Hematopoietic multipotent progenitor cell treated with erythropoietin and hydrocortisone succinate and interleukin-3 and kit ligand, for 8 days (in vitro differentiated cells): ENCODE data around the gene VCAN.
"Not testable (repeated sequence)": the region's sequence is repeated elsewhere in the genome, so short reads cannot be mapped to it uniquely, and the experiment has no call there.

ENCODE experiments used
- DNase-seq: peaks from one replicate; pipeline ENCODE4 v3.0.0-alpha.2; 2015

Gene VCAN

DNA sequence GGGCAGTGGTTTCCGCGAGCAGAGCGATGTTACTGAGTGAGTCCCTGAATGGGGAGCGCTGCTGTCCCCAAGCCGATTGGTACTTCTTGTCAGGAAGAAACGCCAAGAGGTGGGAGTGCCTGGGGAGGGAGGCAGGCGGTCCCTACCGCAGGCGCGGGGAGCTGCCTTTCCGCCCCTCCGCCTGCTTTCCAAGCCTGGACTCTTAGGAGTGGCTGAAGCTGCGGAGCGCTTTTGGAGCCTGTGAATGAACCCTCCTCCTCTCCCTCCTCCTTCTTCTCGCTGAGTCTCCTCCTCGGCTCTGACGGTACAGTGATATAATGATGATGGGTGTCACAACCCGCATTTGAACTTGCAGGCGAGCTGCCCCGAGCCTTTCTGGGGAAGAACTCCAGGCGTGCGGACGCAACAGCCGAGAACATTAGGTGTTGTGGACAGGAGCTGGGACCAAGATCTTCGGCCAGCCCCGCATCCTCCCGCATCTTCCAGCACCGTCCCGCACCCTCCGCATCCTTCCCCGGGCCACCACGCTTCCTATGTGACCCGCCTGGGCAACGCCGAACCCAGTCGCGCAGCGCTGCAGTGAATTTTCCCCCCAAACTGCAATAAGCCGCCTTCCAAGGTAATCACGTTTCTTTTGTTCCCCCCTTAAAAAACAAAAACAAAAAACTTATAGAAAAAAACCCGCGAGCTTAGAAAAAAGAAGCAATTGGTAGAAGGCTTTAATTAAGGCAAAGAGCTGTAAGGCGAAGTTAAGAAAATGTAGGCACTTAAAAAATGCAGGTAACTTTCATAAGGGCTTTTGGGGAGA, at the start of gene VCAN:
Gene VCAN (plus strand): TSS at position 340 of the 808 bp plus-strand sequence. CDS start 11,775 bp downstream, outside the sequence.
- no peak for DNase-seq

DNA sequence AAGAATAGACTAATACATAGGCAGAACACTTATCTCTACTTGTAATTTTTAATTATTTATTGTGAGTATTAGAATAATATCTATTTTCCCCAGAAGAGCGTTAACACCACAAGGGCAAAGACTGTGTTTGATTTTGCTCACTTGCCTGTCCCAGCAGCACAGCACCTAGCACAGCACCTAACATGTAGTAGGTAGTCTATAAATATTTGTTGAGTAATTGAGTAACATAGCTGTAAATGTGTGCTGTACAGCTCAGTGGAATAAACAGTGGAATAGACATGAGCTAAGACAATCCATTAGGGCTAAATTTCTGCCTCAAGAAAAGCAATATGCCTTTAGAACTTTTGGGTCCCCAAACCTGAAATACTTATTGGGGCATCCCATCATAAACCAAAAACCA, 49.3 kb upstream of the VCAN start:
- no peak for DNase-seq

- no peak for DNase-seq
These were observed 44.7 kb upstream of the VCAN start for GRCh38 chr5:83426855-83427254.

DNA sequence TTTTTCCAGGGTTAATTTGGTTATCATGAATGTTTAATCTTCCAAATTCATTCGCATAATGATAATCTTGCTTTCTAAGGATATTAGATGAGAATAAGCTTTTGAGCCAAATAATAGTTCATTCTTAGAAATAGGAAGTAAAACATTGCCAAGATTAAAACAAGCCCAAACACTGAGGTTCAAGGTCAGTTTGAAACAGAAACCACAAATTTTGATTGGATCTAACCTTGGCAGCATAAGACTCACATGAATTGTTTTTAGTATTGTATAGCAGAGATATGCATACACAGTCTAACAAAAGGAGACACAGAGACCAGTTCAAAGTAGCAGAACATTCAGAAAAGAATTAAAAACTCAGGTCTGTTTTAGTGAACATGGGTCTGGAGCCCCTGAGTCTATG, 43.4 kb upstream of the VCAN start:
- DNase-seq: no peak

DNA sequence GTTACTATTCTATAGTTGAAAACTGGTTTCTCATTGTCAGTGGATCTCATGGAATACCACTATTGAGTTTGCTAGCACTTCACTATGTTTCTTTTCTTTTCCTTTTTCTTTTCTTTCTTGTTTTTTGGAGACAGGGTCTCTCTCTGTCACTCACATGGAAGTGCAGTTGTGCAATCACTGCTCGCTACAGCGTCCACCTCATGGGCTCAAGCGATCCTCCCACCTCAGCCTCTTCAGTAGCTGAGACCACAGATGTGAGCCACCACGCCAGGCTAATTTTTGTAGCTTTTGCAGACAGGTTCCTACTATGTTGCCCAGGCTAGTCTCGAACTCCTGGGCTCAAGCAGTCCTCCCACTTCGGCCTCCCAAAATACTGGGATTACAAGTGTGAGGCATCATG, 42.7 kb upstream of the VCAN start:
- DNase-seq: no peak

DNA sequence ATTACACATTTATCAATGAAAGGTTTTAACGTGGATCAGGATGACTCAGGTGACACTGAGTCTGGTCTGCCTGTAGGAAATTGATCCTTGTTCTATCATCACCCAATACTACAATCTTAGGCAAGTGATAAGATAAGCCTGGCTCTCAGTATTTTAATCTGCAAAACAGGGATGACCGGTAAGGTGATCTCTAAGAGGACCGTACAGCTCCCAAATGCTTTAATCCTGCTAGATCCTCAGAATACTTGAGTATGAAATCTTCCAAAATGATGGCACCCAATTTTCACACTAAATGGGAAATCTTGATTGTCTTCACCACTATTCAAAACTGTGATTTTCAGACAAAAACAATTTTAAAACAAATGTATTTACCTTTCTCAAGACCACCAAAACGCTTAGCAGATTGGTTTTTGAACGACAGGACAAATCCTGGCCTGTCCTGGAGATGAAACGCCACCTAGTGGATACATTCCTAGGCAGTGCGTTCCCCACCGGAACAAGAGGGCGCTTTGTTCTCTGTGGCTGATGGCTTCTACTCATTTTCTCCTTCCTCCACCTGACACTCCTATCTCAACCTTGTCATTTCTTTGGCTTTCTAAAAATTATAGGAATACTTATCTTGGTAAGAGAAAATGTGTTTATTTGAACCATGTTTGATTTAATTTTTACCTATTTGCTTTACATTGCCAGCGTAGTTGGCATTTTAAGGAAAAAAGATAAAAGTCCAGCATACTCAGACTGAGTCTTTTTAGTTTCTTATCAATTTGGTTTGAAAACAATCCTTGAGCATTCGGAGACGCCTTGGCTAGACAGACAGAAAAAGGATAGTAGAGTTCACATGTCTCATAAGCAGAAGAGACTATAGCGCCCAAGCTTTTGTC, 41.2 kb upstream of the VCAN start:
- DNase-seq: peak; percentile 74

DNA sequence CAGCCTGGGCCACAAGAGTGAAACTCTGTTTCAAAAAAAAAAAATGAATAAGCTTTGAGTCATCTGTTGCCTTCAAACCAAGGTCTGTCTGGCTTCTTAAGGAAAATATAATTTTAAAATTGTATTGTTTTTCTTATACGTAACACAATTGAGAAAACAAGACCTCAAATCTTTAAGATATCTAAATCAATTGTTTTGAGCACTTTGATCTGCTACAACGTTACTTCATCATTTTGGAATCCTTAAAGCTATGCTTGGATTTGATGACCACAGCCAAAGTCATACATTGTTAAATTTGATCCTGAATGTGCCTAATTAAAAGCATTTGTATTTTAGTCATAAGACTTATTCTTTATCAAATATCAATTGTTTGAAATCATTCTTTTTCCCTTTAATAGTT, 37.7 kb upstream of the VCAN start:
- DNase-seq: no peak

DNA sequence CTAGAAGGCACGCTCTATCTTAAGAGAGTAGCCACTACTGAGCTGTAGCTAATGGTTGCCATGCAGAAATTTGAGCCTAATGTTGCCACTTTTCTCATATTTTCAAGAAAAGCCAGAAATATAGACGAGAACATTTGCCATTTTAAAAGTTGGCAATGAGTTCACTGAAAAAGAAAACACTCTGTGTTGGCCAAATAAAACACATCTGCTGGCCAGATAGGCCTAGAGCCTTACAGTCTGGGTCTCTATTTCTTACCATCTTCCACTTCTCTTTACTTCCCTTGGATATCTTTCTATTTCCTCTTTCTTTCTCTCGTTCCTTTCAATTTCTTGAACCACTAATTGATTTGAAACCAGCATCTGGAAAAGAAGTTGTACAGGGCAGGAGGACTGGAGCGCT, 36.6 kb upstream of the VCAN start:
- no peak for DNase-seq

- no peak for DNase-seq
These were observed 35.3 kb upstream of the VCAN start for GRCh38 chr5:83436276-83436675.

DNA sequence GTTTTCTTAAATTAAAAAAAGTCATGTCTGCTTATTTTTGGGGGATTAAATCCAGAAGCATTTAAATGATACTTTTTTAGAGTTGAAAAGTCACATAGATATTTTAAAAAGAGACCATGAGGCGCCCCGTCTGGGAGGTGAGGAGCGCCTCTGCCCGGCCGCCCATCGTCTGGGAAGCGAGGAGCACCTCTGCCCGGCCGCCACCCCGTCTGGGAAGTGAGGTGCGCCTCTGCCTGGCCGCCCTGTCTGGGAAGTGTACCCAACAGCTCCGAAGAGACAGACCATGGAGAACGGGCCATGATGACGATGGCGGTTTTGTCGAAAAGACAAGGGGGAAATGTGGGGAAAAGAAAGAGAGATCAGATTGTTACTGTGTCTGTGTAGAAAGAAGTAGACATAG, 33.8 kb upstream of the VCAN start:
- DNase-seq: not testable (repeated sequence)

GRCh38 chr5:83440826-83441225, 30.7 kb upstream of the VCAN start:
- no peak for DNase-seq

GRCh38 chr5:83441747-83442146, 29.8 kb upstream of the VCAN start:
- no peak for DNase-seq

DNA sequence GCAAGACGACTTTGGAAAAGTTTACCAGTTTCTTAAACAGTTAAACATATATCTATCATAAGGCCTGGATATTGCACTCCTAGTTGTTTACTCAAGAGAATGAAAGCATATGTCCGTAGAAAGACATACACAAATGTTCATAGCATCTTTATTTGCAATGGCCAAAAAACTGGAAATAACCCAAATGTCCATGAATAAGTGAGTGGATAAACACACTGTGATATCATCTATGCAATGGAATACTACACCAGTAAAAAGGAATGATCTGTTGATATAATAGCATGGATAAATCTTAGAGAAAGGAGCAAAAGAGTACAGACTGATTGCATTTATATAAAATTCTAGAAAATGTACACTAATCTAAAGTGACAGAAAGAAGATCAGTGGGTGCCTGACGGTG, 28.0 kb upstream of the VCAN start:
- DNase-seq: no peak

DNA sequence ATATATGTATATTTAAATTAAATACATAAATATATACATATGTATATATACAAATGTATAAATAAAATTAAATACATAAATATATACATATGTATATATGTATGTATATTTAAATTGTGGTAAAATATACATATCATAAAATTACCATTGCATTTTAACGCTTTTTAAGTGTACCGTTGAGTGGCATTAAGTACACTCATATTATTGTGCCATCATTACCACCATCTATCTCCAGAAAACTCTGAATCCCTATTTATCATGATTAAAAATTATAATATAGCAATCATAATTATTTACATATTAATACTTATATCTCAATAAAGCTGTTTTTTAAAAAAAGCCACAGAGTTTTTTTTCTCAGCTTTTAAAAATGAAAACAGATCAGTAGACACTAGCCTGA, 27.1 kb upstream of the VCAN start:
- no peak for DNase-seq

GRCh38 chr5:83446253-83446947, 25.1 kb upstream of the VCAN start:
- DNase-seq: no peak

GRCh38 chr5:83447533-83447932, 24.0 kb upstream of the VCAN start:
- DNase-seq: no peak

DNA sequence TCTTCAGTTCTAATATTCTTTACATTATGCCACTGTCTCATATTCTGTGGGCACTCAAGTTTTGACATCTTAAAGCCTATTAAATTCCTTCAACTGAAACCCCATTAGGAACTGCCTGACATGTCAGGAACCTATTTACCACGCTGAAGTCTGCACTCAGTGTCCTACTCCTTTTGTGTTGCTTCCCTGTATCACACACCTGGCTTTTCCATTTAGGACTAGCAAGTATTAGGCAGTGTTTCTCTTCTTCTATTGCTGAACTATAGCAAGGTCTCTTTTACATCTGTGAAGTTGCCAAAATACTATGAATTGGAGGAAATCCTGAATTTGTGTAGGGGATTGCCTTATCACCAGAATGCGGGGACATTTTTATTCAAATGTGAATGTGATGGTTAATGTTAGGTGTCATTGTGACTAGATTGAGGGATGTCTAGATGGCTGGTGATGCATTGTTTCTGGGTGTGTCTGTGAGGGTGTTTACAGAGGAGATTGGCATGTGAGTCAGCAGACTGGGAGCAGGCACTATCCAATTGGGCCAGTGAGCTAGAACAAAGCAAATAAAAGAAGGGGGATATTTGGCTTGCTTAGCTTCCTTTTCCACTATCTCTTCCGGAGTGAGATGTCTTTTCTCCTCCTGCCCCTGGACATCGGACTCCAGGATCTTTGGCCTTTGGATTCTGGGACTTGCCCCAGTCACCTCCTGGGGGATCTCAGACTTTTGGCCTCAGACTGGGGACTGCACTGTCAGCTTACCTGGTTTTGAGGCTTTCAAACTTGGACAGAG, 21.2 kb upstream of the VCAN start:
- no peak for DNase-seq

GRCh38 chr5:83450967-83451248, 20.6 kb upstream of the VCAN start:
- DNase-seq: no peak

DNA sequence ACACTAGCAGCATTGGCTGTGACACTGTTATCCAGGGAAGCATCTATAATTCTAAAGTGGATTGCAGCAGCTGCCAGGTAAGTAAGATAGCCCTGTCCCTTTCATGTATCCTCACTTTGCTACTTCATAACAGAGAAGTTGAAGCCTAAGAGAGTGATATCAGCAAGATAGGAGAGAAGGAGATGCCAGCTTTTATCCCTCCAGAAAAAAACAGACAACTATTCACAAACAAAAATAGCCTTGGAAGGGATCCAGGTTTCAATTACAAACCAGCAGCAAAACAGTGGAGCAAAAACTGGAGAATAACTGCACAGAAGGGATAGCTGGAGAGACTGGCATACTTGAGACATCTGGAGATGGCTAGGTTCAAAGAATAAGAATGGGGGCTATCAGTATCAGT, 19.6 kb upstream of the VCAN start:
- no peak for DNase-seq

GRCh38 chr5:83453937-83454336, 17.6 kb upstream of the VCAN start:
- DNase-seq: no peak

GRCh38 chr5:83464261-83464660, 7.3 kb upstream of the VCAN start:
- no peak for DNase-seq

GRCh38 chr5:83467371-83468035, 4.0 kb upstream of the VCAN start:
- DNase-seq: no peak
